GM21576 (cell line): ENCODE results near the gene RMRP.

Experiments used
- ATAC-seq: cut with Tn5 transposase; IDR thresholded peaks from one replicate; pipeline ENCODE4 v1.9.1; 2021; ENCODE audit warnings: mild to moderate bottlenecking, moderate library complexity; ENCODE audit not compliant: unreplicated experiment

RMRP gene

DNA sequence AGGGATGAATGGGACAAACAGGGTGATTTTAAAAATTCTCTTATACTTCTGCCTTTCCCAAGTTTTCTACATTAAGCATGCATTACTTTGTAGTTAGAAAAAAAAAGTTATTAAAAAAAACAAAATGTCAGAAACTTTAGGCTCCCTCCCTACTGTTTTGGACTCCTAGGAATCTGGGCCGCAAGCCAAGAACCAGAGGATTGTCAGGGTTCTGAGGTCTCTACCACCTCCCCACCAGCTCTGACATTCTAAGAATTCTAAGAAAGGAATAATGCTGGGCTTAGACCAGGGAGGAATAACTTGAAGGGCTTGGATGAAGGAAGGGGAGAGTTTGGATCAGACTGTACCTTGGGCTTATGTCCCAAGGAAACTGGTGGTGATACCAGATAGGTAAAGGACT is 8.2 kb upstream of the RMRP start:
- ATAC-seq = no peak

DNA sequence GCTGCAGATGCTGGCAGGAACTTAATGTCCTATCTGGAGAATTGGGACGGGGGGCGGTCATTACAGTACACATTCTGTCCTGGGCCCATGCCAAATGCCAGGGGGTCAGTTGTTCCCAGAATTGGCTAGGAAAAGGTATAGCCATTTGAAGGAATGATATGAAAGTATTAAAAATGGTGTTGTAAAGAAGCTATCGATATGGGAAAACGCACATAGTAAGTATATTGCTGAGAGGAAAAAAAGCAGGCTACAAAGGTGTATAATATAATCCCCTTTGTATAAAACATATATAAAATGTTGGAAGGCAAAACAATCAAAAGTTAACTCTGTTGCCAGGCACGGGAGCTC is 7.6 kb upstream of the RMRP start:
- no peak for ATAC-seq

DNA sequence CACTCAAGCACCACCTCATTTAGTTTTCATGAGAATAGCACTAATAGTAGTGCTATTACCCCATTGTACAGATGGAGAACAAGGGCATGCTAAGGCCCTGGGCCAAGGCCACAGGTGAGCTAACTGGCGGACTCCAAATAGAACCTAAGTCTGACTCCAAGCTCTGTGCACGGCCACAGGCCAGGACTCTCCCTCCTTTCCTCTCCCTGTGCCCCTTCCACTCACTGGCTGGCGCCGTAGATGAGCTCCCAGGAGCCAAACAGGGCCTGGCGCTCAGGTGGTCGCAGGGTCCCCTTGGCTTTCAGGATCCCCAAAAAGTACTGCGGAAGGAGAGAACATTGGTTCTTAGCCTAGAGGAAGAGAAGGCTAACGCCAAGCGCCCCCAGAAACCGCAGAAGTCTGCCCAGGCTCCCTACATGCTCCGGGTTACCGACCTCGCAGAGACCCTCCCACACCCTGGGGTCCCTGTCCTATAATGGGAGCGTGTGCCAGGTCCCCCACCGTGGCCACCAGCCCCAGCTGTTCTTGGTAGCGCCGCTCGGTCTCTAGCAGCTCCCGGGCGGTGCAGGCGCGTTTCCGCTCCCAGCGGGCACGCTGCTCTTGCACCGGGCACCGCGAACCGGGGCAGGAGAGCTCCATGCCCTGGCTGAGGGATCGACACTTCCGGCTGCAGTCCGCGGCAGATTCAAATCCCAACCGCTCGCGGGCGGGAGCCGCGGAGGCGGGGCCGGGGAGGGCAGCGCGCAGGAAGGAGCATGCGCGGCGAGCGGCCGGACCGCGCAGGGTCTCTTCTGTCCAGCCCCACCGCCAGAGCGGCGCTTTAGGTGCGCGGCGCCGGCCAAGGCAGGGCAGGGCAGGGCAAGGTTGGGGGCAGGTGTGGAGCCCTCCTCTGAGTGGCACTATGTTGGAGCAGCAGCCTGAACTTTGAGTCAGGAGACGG is 7.0 kb upstream of the RMRP start, which contains the start of gene ARHGEF39:
Gene ARHGEF39 (minus strand): TSS at position 665 of the 940 bp plus-strand sequence. CDS start 26 bp downstream, at position 639.
- ATAC-seq = peak; percentile 75

DNA sequence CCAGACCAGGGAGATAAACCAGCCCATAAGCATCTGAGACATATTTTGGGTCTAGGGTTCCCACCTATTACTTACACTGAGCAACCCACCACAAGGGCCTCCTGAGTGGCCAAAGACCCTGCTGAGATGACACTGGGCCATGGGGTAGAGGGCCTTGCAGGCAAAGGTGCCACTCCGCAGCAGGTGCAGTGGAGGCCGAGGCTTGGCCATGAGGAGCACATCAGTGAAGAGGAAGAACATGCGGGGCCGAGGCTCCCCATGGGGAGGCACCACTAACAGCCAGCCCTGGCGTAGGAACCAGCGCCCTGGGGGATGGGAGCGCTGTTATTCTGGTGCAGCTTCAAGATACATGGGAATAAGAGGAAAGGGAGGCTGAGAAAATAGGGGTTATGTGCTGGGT is 4.6 kb upstream of the RMRP start:
- ATAC-seq = no peak

DNA sequence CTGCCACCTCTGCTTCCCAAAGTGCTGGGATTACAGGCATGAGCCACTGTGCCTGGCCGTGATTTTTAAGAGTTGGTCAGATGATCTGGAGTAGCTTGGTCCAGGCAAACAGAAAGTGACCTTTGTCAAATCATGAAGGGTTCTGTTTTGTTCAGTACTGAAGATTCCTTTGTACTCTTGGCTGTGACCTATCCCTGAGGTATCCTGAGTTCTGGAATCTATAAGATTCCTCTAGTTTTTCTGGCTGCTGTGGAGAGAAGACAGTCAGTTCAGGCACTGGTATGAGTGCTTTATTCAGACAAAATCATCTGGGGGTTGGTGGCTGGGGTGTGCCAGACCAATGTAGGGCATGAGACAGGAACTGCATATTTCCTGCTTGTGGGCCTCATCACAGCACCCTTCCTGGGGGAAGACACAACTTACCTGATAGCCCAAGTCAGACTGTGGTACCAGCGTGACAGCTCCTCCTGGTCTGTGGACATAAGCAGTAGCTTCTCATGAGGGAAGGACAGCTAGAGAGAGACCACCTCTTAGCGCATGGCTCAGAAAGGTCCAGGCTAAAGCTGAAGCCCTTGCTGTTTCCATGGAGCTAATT is 4.0 kb upstream of the RMRP start:
- no peak for ATAC-seq

DNA sequence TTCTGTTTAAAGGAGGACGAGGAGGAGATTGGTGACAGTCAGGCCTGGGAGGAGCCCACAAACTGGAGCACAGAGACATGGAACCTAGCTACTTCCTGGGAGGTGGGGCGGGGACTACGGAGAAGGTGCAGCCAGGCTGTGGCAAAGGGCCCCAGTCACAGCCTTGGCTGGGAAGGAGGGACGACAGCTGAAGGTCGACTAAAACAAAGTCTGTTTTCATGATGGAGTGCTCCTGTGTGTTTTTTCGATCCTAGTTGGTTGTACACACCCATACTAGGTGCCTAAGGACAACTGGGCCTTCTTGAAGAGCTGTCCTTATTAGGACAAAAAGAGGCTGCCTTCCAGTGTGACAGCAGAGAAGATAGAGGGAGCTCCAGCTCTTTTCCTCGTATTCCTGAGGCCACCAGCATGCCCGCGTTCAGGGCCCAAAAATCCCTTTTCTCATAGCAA is 3.2 kb upstream of the RMRP start:
- ATAC-seq = no peak

DNA sequence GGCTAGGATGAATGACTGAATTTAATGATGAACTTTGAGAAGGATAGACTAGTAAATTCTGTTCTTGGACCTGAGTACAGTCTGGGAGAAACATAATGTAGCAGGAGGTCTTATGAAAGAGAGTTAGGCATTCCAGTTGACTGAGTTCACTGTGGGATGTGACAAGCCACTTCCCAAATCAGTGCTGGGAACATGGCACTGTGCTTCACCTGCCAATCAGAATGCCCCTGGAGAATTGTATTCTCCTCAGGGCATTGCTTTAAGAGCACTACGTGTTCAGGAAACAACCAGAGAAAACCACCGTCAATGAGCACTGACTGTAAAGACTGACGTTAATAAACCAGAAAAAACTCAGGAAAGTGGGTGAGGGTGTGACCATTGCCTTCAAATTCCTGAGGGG is 1.5 kb upstream of the RMRP start:
- ATAC-seq = no peak

DNA sequence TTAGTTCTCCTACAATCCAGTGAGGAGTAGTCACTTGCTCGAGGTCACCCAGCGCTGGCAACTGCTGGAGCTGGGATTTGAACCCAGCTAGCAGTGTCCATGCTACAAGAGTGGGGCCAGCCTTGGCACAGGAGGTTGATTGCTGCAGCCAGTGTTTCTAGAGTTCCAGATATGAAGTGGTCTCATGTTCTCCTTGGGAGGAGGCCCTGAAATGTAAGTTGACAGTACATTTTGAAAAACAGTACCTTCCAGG is 1.1 kb upstream of the RMRP start:
- ATAC-seq = no peak

DNA sequence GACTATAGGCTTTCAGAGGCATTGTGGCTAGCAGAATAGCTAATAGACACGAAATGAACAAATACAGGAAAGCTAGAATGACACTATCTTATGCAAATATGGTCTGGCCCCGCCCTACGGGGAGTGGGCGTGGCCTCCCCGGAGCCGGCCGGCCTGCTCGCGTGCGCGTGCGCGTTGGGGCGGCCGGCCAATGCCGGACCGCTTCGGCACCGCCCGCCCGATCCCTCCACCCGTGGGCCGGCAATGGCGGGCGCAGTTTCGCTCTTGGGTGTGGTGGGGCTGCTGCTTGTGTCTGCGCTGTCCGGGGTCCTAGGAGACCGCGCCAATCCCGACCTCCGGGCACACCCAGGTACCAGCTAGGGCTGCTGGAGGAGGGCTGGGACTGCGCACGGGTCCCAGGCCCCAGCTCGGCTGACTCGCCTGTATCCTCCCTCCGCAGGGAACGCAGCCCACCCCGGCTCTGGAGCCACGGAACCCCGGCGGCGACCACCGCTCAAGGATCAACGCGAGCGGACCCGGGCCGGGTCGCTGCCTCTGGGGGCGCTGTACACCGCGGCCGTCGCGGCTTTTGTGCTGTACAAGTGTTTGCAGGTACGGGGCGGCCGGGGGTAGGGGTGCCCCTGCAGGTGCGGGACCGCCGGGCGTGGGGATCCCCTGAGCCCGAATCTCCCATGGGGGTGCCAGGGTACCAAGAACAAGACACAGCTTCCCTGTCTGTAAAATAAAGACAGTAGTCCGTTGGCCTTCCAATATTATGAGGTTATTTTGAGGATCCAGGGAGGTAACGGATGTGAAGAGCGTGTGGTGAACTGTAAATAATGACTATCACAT is 533 bp upstream of the RMRP start, which contains the start of gene CCDC107:
Gene CCDC107 (plus strand): TSS at position 156 of the 831 bp plus-strand sequence. CDS start 88 bp downstream, at position 244.
- ATAC-seq = peak; percentile 48

DNA sequence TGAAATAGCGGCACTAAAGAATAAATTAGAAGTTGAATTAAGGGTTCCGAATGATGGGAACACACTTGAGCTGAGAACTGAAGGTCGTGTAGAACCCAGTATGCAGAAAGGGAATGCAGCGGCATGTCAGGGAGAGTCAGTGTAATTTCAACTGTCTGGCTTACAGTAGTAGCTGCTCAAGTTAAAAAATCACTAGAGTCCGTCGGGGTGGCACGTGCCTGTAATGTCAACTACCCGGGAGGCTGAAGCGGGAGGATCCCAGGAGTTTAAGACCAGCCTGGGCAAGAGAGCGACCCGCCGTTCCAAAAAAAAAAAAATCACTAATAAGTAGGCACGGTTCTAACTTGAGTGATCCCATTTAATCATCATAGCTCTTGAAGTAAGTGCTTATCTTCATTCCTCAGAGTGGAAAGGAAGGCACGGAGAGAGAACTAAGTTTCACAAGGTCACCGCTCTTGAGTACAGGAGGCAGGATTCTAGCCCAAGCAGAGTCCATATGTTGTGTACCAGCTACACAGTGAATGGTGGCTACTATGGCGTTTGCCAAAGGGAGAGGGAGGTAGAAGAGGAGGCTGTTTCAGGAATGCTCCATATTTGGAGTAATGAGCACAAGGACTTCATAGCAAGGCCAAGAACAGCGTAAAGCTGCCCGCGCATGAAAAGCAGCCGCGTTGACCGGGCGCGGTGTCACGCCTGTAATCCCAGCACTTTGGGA is 831 bp downstream of the RMRP start:
- no peak for ATAC-seq

DNA sequence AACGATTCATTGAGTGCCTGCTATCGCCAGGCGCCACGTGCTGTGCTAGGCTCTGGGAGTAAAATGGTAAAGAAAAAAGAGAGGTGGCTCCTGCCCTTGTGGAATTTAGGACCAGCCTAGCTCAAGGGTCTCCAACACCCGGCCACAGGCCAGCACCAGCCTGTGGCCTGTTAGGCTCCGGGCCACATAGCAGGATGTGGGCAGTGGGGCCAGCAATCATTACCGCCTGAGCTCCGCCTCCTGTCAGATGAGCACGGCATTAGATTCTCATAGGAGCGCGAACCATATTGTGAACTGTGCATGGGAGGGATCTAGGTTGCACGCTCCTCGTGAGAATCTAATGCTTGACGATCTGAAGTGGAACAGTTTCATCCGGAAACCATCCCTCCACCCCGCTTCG is 1.5 kb downstream of the RMRP start:
- no peak for ATAC-seq

DNA sequence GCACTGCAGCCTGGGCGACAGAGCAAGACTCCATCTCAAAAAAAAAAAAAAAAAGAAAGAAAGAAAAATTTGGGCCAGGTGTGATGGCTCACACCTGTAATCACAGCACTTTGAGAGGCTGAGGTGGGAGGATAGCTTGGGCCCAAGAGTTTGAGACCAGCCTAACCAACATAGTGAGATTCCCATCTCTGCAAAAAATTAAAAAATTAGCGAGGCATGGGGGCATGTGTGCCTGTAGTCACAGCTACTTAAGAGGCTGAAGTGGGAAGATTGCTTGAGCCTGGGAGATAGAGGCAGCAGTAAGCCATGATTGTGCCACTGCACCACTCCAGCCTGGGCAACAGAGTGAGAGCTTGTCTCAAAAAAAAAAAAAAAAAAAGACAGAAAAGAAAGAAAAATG is 4.2 kb downstream of the RMRP start:
- ATAC-seq = no peak

DNA sequence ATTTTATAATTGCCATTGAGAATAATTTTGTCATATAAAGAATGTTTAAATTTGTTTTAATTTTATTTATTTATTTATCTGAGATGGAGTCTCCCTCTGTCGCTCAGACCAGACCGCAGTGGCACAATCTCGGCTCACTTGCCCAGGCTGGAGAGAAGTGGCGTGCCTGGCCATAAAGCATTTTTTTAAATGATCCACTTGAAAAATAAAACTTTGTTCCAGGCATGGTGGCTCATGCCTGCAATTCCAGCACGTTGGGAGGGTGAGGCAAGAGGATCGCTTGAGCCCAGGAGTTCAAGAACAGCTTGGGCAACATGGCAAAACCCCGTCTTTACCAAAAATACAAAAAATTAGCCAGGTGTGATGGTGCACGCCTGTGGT is 5.0 kb downstream of the RMRP start:
- ATAC-seq = no peak

DNA sequence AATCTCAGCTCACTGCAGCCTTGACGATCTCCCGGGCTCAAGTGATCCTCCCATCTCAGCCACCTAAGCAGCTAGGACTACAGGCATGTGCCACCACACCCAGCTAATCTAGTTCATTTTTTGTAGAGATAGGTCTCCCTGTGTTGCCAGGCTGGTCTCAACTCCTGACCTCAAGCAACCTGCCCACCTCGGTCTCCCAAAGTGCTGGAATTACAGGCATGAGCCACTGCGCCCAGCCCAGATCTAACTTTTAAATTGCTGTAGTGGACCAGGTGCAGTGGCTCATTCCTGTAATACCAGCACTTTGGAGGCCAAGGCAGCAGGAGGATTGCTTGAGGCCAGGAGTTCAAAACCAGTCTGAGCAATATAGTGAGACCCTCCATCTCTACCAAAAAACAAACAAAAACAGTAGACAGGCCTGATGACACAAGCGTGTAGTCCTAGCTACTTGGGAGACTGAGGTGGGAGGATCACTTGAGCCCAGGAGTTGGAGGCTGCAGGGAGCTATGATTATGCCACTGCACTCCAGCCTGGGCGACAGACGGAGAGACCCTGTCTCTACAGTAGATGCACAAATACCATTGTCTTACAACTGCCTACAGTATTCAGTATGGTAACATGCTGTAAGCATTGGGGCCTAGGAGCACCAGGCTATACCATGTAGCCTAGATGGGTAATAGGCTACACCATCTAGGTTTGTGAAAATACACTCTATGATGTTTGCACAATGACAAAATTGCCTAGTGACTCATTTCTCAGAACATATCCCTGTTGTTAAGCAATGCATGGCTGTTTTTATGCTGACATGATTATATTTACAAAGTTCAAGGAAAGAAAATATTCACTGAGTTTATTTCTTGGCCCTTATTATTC is 5.6 kb downstream of the RMRP start:
- no peak for ATAC-seq

DNA sequence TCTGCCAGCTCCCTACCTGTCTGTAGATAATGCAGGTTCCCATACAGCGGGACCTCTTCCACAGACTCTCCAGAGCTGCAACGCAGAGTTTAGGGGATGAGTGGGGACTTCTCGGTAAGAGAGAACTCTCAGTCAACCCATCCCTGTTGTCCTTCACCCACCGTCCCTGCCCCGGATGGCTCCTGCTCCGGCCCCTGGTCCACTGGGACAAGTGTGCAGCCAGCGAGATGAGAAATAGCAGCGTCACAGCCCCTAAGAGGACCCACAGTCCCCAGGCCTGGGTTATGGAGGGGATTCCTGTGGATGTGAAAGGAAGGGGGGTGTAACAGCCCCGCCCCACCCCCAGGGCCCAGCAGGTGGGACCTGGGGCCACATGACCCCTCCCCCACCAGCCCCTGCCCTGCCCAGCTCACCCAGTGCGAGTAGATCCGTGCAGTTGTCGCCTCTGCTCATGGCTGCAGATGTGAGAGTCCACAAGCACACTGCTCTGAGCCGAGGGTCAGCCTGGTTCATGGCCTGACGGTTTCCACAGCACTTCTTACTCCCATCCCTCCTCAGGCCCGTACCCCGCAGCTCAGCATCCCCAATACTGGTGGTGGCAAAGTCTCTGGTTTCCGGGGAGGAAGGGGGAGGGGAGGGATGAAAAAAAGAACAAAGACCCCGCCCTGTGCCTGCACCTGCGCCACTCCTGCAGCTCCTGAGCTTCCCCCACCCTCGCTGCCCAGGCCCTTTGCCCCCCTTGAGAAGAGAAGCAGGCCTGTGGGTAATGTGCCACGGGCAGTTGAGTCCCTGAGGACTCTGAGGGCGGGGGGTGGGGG is 7.3 kb downstream of the RMRP start, which contains the start of gene SIT1:
Gene SIT1 (minus strand): TSS at position 591 of the 818 bp plus-strand sequence. CDS start 78 bp downstream, at position 513.
- ATAC-seq = no peak

DNA sequence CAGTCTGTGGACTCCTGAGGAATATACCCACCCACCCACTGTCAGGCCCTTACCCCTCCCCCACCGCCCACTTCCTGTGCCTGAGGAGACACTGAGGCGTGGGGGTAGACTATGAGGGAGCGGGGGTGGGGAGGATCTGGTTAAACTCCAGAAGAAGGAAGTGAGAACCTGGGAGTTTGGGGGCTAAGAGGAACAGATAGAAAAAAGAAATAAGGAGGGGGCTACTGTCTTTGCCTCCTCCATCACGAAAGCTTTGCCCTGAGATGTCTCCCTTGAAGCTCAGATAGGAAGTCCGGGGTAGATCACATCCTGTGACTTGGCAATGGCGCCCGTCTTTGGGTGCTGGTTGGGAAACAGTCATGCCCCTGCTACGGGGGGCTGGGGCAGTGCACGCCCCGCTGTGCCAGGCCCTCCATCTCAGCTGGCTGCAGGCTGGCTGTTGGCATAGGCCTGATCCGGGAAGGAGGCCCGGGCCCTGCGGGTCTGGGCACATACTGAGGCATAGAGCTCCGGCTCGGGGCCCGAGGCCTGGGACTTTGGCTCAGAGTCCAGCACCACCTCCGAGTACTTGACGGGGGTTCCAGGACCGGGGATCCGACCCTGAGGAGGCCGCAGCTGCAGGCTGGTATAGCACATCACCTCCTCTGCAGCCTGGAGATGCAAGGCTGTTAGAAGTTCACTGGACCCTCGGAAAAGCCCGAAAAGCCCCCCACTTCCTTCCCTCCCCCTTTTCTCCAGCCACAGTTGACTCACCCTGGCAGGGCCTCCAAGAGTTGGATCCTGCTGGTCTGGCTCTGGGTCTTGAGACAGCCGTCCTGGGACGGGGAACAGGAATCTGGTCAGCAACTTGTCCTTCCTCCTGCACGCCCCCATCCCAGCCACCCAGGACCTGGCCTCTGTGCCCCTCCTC is 8.1 kb downstream of the RMRP start:
- no peak for ATAC-seq

DNA sequence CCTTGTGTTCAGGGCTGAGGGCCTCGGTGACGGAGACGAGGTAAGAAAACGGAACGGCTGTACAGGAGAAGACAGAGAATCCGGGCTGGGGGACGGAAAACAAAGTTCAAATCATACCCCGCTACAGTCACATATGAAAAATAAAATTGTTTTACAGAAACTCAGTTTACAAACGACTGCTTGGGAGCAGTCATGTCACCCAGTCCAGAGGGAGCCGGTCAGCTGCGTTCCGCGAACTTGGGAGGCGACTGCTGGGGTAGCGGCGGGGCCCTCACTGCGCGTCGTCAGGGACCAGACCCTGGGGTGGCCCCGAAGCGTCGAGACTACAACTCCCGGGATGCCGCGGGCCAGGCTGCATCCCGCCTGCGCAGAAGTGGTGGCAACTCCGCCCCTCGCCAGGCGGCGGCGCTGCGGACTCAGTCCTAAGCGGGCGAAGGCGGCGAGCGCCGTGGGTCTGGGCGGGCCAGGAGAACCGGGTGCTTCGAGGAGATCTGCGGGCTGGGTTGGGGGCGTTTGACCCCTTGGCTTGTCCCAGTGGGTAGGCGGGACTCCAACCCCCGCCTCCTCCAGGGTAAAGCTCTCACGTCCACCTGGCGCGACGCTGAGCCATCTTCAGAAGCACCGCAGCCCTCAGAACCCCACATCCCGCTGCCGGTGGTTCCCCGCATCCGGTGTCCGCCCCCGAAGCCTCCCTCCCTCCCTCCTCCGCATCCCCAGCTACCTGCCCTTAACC is 11.1 kb downstream of the RMRP start:
- ATAC-seq = peak; percentile 76
